Erythroblast (primary cell): ENCODE measurements around the gene DCUN1D3.

Experiments used
- GATA1 ChIP-seq: IDR thresholded peaks from 2 replicates; pipeline ENCODE4 v1.6.1; 2011; ENCODE audit warnings: low read depth, mild to moderate bottlenecking, control low read depth, low read length, moderate library complexity
- POLR2A ChIP-seq: IDR thresholded peaks from 2 replicates; pipeline ENCODE4 v1.6.1; 2011; ENCODE audit warnings: mild to moderate bottlenecking, low read length

DNA sequence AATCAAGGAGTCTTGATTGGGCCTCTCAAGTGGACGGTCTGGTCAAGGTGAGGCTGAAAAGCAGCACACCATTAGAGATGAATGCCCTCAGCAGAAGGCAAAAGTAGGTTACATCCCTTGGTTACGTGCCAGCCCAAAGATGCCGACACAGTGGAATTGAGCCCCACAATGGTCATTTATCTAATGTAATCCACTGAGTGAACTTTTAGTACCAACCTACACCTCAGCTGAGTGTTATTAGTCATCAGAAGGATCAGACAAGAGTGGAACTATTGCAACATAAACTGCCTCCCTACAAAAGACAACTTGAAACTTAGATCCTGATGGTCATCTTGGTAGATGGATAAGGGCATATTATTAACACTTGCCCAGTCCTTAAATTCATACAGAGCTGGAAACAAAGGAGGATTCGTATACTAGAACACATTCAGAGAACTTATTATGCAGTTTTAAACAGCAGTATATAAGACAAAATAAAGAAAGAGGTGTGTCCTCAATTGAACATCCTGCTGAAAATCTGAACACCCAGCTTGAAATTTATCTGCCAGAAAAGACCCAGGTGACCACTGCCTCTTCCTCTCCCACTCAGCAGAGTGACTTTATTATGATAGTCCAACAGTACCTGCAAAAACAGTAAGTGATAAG is 2.8 kb downstream of the DCUN1D3 start:
- no peak for TF ChIP-seq POLR2A
- TF ChIP-seq GATA1, result no peak
